Transverse colon (tissue), 4 donors: ENCODE data around the gene DMXL1.

Experiments
- CTCF ChIP-seq, 5 experiments: fragments of 200-600 bp in 3 of 5; fragments of 450-650 bp in 2 of 5; sonication (generic) in 3 of 5; IDR thresholded peaks; 1 replicate in 2 of 5; 2 replicates in 3 of 5; pipeline ENCODE4 v1.5.1; 2016 to 2017; ENCODE audit warnings: antibody characterized with exemption in 5 of 5, inconsistent platforms in 3 of 5, mild to moderate bottlenecking in 2 of 5, moderate library complexity in 1 of 5
- EP300 ChIP-seq: sonication (generic); formaldehyde crosslinking; IDR thresholded peaks from one replicate; pipeline ENCODE4 v1.6.1; 2017; ENCODE audit warnings: antibody characterized with exemption, low read depth
- POLR2A ChIP-seq: fragments of 450-650 bp; IDR thresholded peaks from one replicate; pipeline ENCODE4 v1.6.1; 2016; ENCODE audit warnings: antibody characterized with exemption, mild to moderate bottlenecking, moderate library complexity
- POLR2AphosphoS5 ChIP-seq, 3 donors: sonication (generic); formaldehyde crosslinking; IDR thresholded peaks; one replicate each; pipeline ENCODE4 v1.6.1; 2016; ENCODE audit warnings: antibody characterized with exemption in 3 of 3

- no peak for TF ChIP-seq POLR2A
- TF ChIP-seq EP300, result no peak
- no peak for TF ChIP-seq CTCF (IDR thresholded peaks at IDR 0.05)
- no peak for TF ChIP-seq POLR2AphosphoS5 (IDR thresholded peaks at IDR 0.05)
These were observed 6.6 kb downstream of the DMXL1 start for GRCh38 chr5:119077444-119077843.
